ENCODE results near the gene KIF2C. TPM values are rescaled to one million over a fixed set of nuclear protein-coding genes. Genes with fewer than 3 reads are reported as not detected.
A peak's percentile ranks its signal among the peaks of the same experiment; 100 is the strongest.

The KIF2C gene
- total and polyA plus RNA-seq, 2 donors (not counting 1 experiment from before 2014, with no cell fraction given): 0.25 to 0.69 TPM

GRCh38 chr1:44717653-44718052, 22.0 kb upstream of the KIF2C start:
- intact Hi-C loops (cut with micrococcal nuclease): no loop called here
- Histone ChIP-seq H3K4me2 (replicated peaks; ENCODE audit: low read depth, low read length, poor library complexity, severe bottlenecking) (no peak overlapping the region), H3K4me1 (ENCODE audit: control insufficient read depth in 2 of 2, insufficient read depth in 2 of 2, low read length in 2 of 2) (peaks cover 60 to 67% of the 10 kb centered on the region in 2 donors), H3K27ac (ENCODE audit: low read length in 2 of 2) (no peak overlapping the region), H3K27me3 (replicated peaks in 1 of 4; ENCODE audit: control extremely low read depth in 1 of 4, control insufficient read depth in 3 of 4, insufficient read depth in 4 of 4, low read length in 3 of 4) (no peaks in the 10 kb centered on the region), H3K9me3 (ENCODE audit: control extremely low read depth in 1 of 3, control insufficient read depth in 2 of 3, insufficient read depth in 1 of 3, low read length in 2 of 3) (no peaks in the 10 kb centered on the region), H3K79me2 (ENCODE audit: control insufficient read depth, insufficient read depth, low read length) (no peaks in the 10 kb centered on the region), H4K20me1 (ENCODE audit: control insufficient read depth, insufficient read depth, low read length, poor library complexity, severe bottlenecking) (no peaks in the 10 kb centered on the region), H2AFZ (ENCODE audit: insufficient read depth, low read depth, low read length, poor library complexity, severe bottlenecking) (no peak overlapping the region), H3K36me3 (replicated peaks in 1 of 2; ENCODE audit: control extremely low read depth in 1 of 2, control insufficient read depth in 1 of 2, extremely low read depth in 1 of 2, insufficient read depth in 2 of 2, low read length in 1 of 2) (no peaks in the 10 kb centered on the region), H3K4me3 (ENCODE audit: control extremely low read depth in 1 of 5, extremely low read depth in 1 of 5, insufficient read depth in 1 of 5, low read depth in 2 of 5, low read length in 4 of 5) (no peak overlapping the region), H3K9ac (ENCODE audit: low read length) (no peak overlapping the region)
- Mint-ChIP-seq H3K27ac (peak overlapping the region; percentile 56), H3K27me3 (no peaks in the 10 kb centered on the region), H3K4me3 (no peak overlapping the region), H3K9me3 (ENCODE audit: insufficient read depth) (no peaks in the 10 kb centered on the region), H3K4me1 (peaks cover 77% of the 10 kb centered on the region)
- ChIA-PET CTCF (interaction anchor here (1.1 to 14.7 kb wide), 6 partner anchors 9 to 294 kb away, joined by 3 to 196 read pairs (median 4); partner anchors contain the start of genes HECTD3, RNU5D-1 and UROD), POLR2A (interaction anchor here (0.8 kb wide), 1 partner anchor 586 kb away, joined by 6 read pairs; no protein-coding TSS in a partner anchor)
- DNase-seq (no peak), ATAC-seq (ENCODE audit: low read depth) (no peak)
- TF ChIP-seq CTCF (IDR thresholded peaks at IDR 0.05) (no peak), EZH2 (IDR thresholded peaks at IDR 0.05; ENCODE audit: borderline replicate concordance, insufficient read depth, low read depth, low read length, poor library complexity, severe bottlenecking) (no peak)
- WGBS (ENCODE audit: insufficient coverage): no CpG with 5 or more reads among the region's 1 CpG

- H3K9ac ChIP-seq (ENCODE audit: low read length): no peak overlapping the region
- Mint-ChIP-seq H3K9me3 (ENCODE audit: insufficient read depth) (no peaks in the 10 kb centered on the region), H3K27ac (peak overlapping the region; percentile 56), H3K4me3 (no peak overlapping the region), H3K27me3 (no peaks in the 10 kb centered on the region), H3K4me1 (peaks cover 76% of the 10 kb centered on the region)
- no peak overlapping the region for H3K4me2 ChIP-seq (replicated peaks; ENCODE audit: low read depth, low read length, poor library complexity, severe bottlenecking)
- ChIA-PET POLR2A (no interaction called here), CTCF (interaction anchor here (1.1 to 14.7 kb wide), 5 partner anchors 9 to 294 kb away, joined by 4 to 196 read pairs (median 5); partner anchors contain the start of genes HECTD3, RNU5D-1 and UROD)
- intact Hi-C loops (cut with micrococcal nuclease): no loop called here
- no peaks in the 10 kb centered on the region for H4K20me1 ChIP-seq (ENCODE audit: control insufficient read depth, insufficient read depth, low read length, poor library complexity, severe bottlenecking)
- no peak for TF ChIP-seq EZH2 (IDR thresholded peaks at IDR 0.05; ENCODE audit: borderline replicate concordance, insufficient read depth, low read depth, low read length, poor library complexity, severe bottlenecking)
- no peak for TF ChIP-seq CTCF (IDR thresholded peaks at IDR 0.05)
- no peak overlapping the region for H3K27ac ChIP-seq (ENCODE audit: low read length in 2 of 2)
- H3K27me3 ChIP-seq (replicated peaks in 1 of 4; ENCODE audit: control extremely low read depth in 1 of 4, control insufficient read depth in 3 of 4, insufficient read depth in 4 of 4, low read length in 3 of 4): no peaks in the 10 kb centered on the region
- no peaks in the 10 kb centered on the region for H3K9me3 ChIP-seq (ENCODE audit: control extremely low read depth in 1 of 3, control insufficient read depth in 2 of 3, insufficient read depth in 1 of 3, low read length in 2 of 3)
- H3K79me2 ChIP-seq (ENCODE audit: control insufficient read depth, insufficient read depth, low read length): no peaks in the 10 kb centered on the region
- peaks cover 60 to 67% of the 10 kb centered on the region in 2 donors for H3K4me1 ChIP-seq (ENCODE audit: control insufficient read depth in 2 of 2, insufficient read depth in 2 of 2, low read length in 2 of 2)
- no peak overlapping the region for H2AFZ ChIP-seq (ENCODE audit: insufficient read depth, low read depth, low read length, poor library complexity, severe bottlenecking)
- WGBS (ENCODE audit: insufficient coverage): 84% methylated on average over 6 of the region's 6 CpGs
- no peak for ATAC-seq (ENCODE audit: low read depth)
- DNase-seq: no peak
- no peak overlapping the region for H3K4me3 ChIP-seq (ENCODE audit: control extremely low read depth in 1 of 5, extremely low read depth in 1 of 5, insufficient read depth in 1 of 5, low read depth in 2 of 5, low read length in 4 of 5)
- H3K36me3 ChIP-seq (replicated peaks in 1 of 2; ENCODE audit: control extremely low read depth in 1 of 2, control insufficient read depth in 1 of 2, extremely low read depth in 1 of 2, insufficient read depth in 2 of 2, low read length in 1 of 2): no peaks in the 10 kb centered on the region
Measured at GRCh38 chr1:44718091-44718490, 21.5 kb upstream of the KIF2C start.

All from B cell (primary cell).